Measurements from ENCODE around the gene SCUBE2.

GRCh38 chr11:9003573-9004182, 87.7 kb downstream of the SCUBE2 start, which contains the start of gene NRIP3:
- no peak for TF ChIP-seq CTCF (IDR thresholded peaks at IDR 0.05 in 4 of 5, conservative IDR thresholded peaks at IDR 0.05 in 1 of 5)
- peak in 1 of 2 donors; percentile 46 for TF ChIP-seq POLR2A (IDR thresholded peaks at IDR 0.05)
